ENCODE measurements around the gene B4GALT6. TPM values are rescaled to one million over a fixed set of nuclear protein-coding genes. Genes with fewer than 3 reads are reported as not detected.

The B4GALT6 gene
- total and polyA plus RNA-seq, 2 of the 8 experiments (the other 6 are each of a cell fraction or from before 2014, with no cell fraction given), result 6.3 to 41.5 TPM

- no peak overlapping the region for H2BK15ac ChIP-seq (ENCODE audit: low read length)
- H3K4ac ChIP-seq (replicated peaks; ENCODE audit: insufficient read length, low read depth, low read length), result no peak overlapping the region
- no peak overlapping the region for H3K23ac ChIP-seq (ENCODE audit: insufficient read length)
- no peak overlapping the region for H2BK12ac ChIP-seq (ENCODE audit: low read depth, low read length)
- H3K36me3 ChIP-seq (ENCODE audit: control insufficient read depth in 2 of 4, insufficient read depth in 4 of 4, low read length in 3 of 4), result peaks cover 0 to 11% (median 3%) of the 10 kb centered on the region in 4 experiments; a peak in 4 of 8 replicates
- no peaks in the 10 kb centered on the region for H3K79me2 ChIP-seq (ENCODE audit: control insufficient read depth in 1 of 2, insufficient read depth in 2 of 2, low read length in 2 of 2)
- H3K56ac ChIP-seq (replicated peaks; ENCODE audit: insufficient read length, low read depth, low read length), result no peak overlapping the region
- POLR2A ChIA-PET (ENCODE audit: partially characterized antibody), result no interaction called here
- no peak overlapping the region for H3K27ac ChIP-seq (ENCODE audit: low read depth, low read length)
- no peak overlapping the region for H4K8ac ChIP-seq (ENCODE audit: extremely low read depth, insufficient read depth, low read length)
- H3K18ac ChIP-seq (ENCODE audit: extremely low read depth, low read length), result no peak overlapping the region
- no peaks in the 10 kb centered on the region for H3K9me3 ChIP-seq (ENCODE audit: insufficient read depth in 2 of 2, low read depth in 1 of 2, low read length in 1 of 2)
- no peak overlapping the region for H3K9ac ChIP-seq (replicated peaks in 1 of 4; ENCODE audit: extremely low read depth in 1 of 4, low read depth in 3 of 4, low read length in 3 of 4)
- no peak overlapping the region for H4K91ac ChIP-seq (replicated peaks; ENCODE audit: insufficient read length, low read length)
- CTCF ChIA-PET (ENCODE audit: partially characterized antibody), result interaction anchor here (1.2 to 2.8 kb wide), 2 partner anchors 14 to 26 kb away, joined by 4 to 11 read pairs; no protein-coding TSS in a partner anchor
- no peak overlapping the region for H2AFZ ChIP-seq (ENCODE audit: low read length)
- no peak overlapping the region for H4K5ac ChIP-seq (ENCODE audit: insufficient read length, low read depth, low read length)
- H3K4me3 ChIP-seq (ENCODE audit: extremely low read depth in 1 of 4, insufficient read depth in 2 of 4, low read depth in 3 of 4, low read length in 4 of 4), result no peak overlapping the region
- no peak overlapping the region for H2BK20ac ChIP-seq (ENCODE audit: low read length)
- H3K79me1 ChIP-seq (ENCODE audit: low read depth, low read length), result no peaks in the 10 kb centered on the region
- no peak for FAIRE-seq
- no peak overlapping the region for H2AK5ac ChIP-seq (ENCODE audit: low read depth, low read length)
- H4K20me1 ChIP-seq (replicated peaks in 1 of 2; ENCODE audit: control insufficient read depth in 1 of 2, insufficient read depth in 2 of 2, low read length in 2 of 2), result no peaks in the 10 kb centered on the region
- no peak overlapping the region for H2BK120ac ChIP-seq (replicated peaks; ENCODE audit: low read depth, low read length)
- H3K27me3 ChIP-seq (replicated peaks in 1 of 4; ENCODE audit: control insufficient read depth in 3 of 4, extremely low read depth in 1 of 4, insufficient read depth in 3 of 4, low read length in 3 of 4), result no peaks in the 10 kb centered on the region
- no peaks in the 10 kb centered on the region; the same call in 1 of the 2 replicates for H3K23me2 ChIP-seq (ENCODE audit: low read depth, low read length)
- no peak overlapping the region for H3K14ac ChIP-seq (ENCODE audit: insufficient read length)
- H3K4me2 ChIP-seq (ENCODE audit: insufficient read depth in 1 of 2, low read depth in 2 of 2, low read length in 2 of 2), result no peak overlapping the region
- H3K4me1 ChIP-seq (replicated peaks in 1 of 4; ENCODE audit: control insufficient read depth in 3 of 4, insufficient read depth in 4 of 4, low read length in 3 of 4), result no peaks in the 10 kb centered on the region
- no peak overlapping the region for H2BK5ac ChIP-seq (ENCODE audit: low read depth, low read length)
- DNase-seq (ENCODE audit: low read depth in 1 of 2, low spot score in 2 of 2), result no peak
- no peak for TF ChIP-seq ZNF274 (IDR thresholded peaks at IDR 0.05; ENCODE audit: borderline replicate concordance, extremely low read depth, low read length)
- no peak for TF ChIP-seq KDM5A (IDR thresholded peaks at IDR 0.05; ENCODE audit: low read length)
- no peak for TF ChIP-seq MAFK (IDR thresholded peaks at IDR 0.05; ENCODE audit: low read depth, low read length)
- TF ChIP-seq SAP30 (IDR thresholded peaks at IDR 0.05; ENCODE audit: insufficient read depth, insufficient replicate concordance, low read length), result no peak
- TF ChIP-seq BRCA1 (IDR thresholded peaks at IDR 0.05; ENCODE audit: low read depth, low read length), result no peak
- TF ChIP-seq SIX5 (IDR thresholded peaks at IDR 0.05; ENCODE audit: low read depth, low read length), result no peak
- TF ChIP-seq JUND (IDR thresholded peaks at IDR 0.05; ENCODE audit: low read length), result no peak
- TF ChIP-seq PHF8 (conservative IDR thresholded peaks at IDR 0.05; ENCODE audit: low read depth, low read length), result no peak
- TF ChIP-seq, protein P1, sequence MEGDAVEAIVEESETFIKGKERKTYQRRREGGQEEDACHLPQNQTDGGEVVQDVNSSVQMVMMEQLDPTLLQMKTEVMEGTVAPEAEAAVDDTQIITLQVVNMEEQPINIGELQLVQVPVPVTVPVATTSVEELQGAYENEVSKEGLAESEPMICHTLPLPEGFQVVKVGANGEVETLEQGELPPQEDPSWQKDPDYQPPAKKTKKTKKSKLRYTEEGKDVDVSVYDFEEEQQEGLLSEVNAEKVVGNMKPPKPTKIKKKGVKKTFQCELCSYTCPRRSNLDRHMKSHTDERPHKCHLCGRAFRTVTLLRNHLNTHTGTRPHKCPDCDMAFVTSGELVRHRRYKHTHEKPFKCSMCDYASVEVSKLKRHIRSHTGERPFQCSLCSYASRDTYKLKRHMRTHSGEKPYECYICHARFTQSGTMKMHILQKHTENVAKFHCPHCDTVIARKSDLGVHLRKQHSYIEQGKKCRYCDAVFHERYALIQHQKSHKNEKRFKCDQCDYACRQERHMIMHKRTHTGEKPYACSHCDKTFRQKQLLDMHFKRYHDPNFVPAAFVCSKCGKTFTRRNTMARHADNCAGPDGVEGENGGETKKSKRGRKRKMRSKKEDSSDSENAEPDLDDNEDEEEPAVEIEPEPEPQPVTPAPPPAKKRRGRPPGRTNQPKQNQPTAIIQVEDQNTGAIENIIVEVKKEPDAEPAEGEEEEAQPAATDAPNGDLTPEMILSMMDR (IDR thresholded peaks at IDR 0.05; ENCODE audit: control extremely low read depth in 1 of 3, insufficient read depth in 1 of 3, low read depth in 1 of 3, low read length in 3 of 3), result no peak
- no peak for TF ChIP-seq SP1 (IDR thresholded peaks at IDR 0.05; ENCODE audit: low read depth, low read length)
- TF ChIP-seq, protein P2, sequence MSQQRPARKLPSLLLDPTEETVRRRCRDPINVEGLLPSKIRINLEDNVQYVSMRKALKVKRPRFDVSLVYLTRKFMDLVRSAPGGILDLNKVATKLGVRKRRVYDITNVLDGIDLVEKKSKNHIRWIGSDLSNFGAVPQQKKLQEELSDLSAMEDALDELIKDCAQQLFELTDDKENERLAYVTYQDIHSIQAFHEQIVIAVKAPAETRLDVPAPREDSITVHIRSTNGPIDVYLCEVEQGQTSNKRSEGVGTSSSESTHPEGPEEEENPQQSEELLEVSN (IDR thresholded peaks at IDR 0.05), result no peak
- no peak for TF ChIP-seq CBX5 (IDR thresholded peaks at IDR 0.05; ENCODE audit: low read depth, low read length)
- no peak for TF ChIP-seq POU5F1 (IDR thresholded peaks at IDR 0.05; ENCODE audit: low read depth, low read length)
These were observed 48.0 kb downstream of the B4GALT6 start for GRCh38 chr18:31636387-31636786.

Measured in H1 (cell line).